ENCODE results near the gene SIX5.
"Not testable (repeated sequence)": the region's sequence is repeated elsewhere in the genome, so short reads cannot be mapped to it uniquely, and the experiment has no call there.

The SIX5 gene

GRCh38 chr19:45754323-45754722, 14.7 kb downstream of the SIX5 start:
- DNase-seq (ENCODE audit: low spot score) = no peak

- no peak for DNase-seq (ENCODE audit: low spot score)
Measured at GRCh38 chr19:45753548-45753947, 15.5 kb downstream of the SIX5 start.

GRCh38 chr19:45752639-45753038, 16.4 kb downstream of the SIX5 start:
- no peak for DNase-seq (ENCODE audit: low spot score)

- DNase-seq (ENCODE audit: low spot score) = not testable (repeated sequence)
Measured at GRCh38 chr19:45751483-45751882, 17.6 kb downstream of the SIX5 start.

- no peak for DNase-seq (ENCODE audit: low spot score)
Measured at GRCh38 chr19:45747513-45747912, 21.5 kb downstream of the SIX5 start.

GRCh38 chr19:45746866-45747265, 22.2 kb downstream of the SIX5 start:
- DNase-seq (ENCODE audit: low spot score) = no peak

GRCh38 chr19:45745606-45746005, 23.4 kb downstream of the SIX5 start:
- no peak for DNase-seq (ENCODE audit: low spot score)

GRCh38 chr19:45742969-45743368, 26.1 kb downstream of the SIX5 start:
- DNase-seq (ENCODE audit: low spot score) = no peak

GRCh38 chr19:45739498-45740439, 29.3 kb downstream of the SIX5 start:
- no peak for DNase-seq (ENCODE audit: low spot score)

GRCh38 chr19:45733160-45733810, 35.8 kb downstream of the SIX5 start, which contains the start of gene MEIOSIN:
Gene MEIOSIN (plus strand): TSS chr19:45733439. CDS start chr19:45735377, 1,938 bp downstream.
- no peak for DNase-seq (ENCODE audit: low spot score)

GRCh38 chr19:45730368-45731288, 38.4 kb downstream of the SIX5 start, which contains the start of gene FBXO46:
Gene FBXO46 (minus strand): TSS chr19:45730896. CDS start chr19:45713495, 17,401 bp downstream.
- peak; percentile 98 for DNase-seq (ENCODE audit: low spot score)

- no peak for DNase-seq (ENCODE audit: low spot score)
Measured at GRCh38 chr19:45729800-45730290, 39.2 kb downstream of the SIX5 start.

GRCh38 chr19:45728683-45729082, 40.4 kb downstream of the SIX5 start:
- DNase-seq (ENCODE audit: low spot score) = not testable (repeated sequence)

- not testable (repeated sequence) for DNase-seq (ENCODE audit: low spot score)
Measured at GRCh38 chr19:45720065-45720464, 49.0 kb downstream of the SIX5 start.

GRCh38 chr19:45717983-45718650, 50.9 kb downstream of the SIX5 start:
- DNase-seq (ENCODE audit: low spot score) = no peak

GRCh38 chr19:45717131-45717982, 51.7 kb downstream of the SIX5 start:
- peak; percentile 97 for DNase-seq (ENCODE audit: low spot score)

GRCh38 chr19:45716359-45717130, 52.5 kb downstream of the SIX5 start:
- peak; percentile 38 for DNase-seq (ENCODE audit: low spot score)

GRCh38 chr19:45715139-45715538, 53.9 kb downstream of the SIX5 start:
- DNase-seq (ENCODE audit: low spot score) = no peak
